Liver (tissue), 9 donors: ENCODE results near the gene CGB3. TPM values are rescaled to one million over a fixed set of nuclear protein-coding genes. Genes with fewer than 3 reads are reported as not detected.

Experiments used
- DNase-seq: peaks from one replicate; pipeline ENCODE4 v3.0.0-alpha.2; 2017; ENCODE audit warnings: low spot score
- H3K27ac ChIP-seq, 2 donors: one replicate each; pipeline ENCODE4 v1.7.0; 2013; ENCODE audit warnings: inconsistent platforms in 2 of 2, low read length in 2 of 2, control low read depth in 1 of 2, low read depth in 1 of 2, mild to moderate bottlenecking in 1 of 2
- H3K27me3 ChIP-seq, 4 donors: one replicate each; pipeline versions ENCODE4 v1.6.1 to v1.7.0; 2013; ENCODE audit warnings: low read length in 3 of 4, inconsistent platforms in 1 of 4, mild to moderate bottlenecking in 1 of 4, moderate library complexity in 1 of 4; ENCODE audit not compliant: control insufficient read depth in 4 of 4, insufficient read depth in 4 of 4
- H3K36me3 ChIP-seq, 4 donors: one replicate each; pipeline versions ENCODE4 v1.6.1 to v1.7.0; 2013; ENCODE audit warnings: low read length in 3 of 4, mild to moderate bottlenecking in 3 of 4, low read depth in 1 of 4, moderate library complexity in 1 of 4; ENCODE audit not compliant: control insufficient read depth in 4 of 4, insufficient read depth in 3 of 4
- H3K4me1 ChIP-seq, 4 donors: one replicate each; pipeline versions ENCODE4 v1.6.1 to v1.7.0; 2013; ENCODE audit warnings: low read length in 3 of 4, mild to moderate bottlenecking in 3 of 4, moderate library complexity in 1 of 4; ENCODE audit not compliant: control insufficient read depth in 4 of 4, insufficient read depth in 4 of 4
- H3K4me3 ChIP-seq, 3 donors: one replicate each; pipeline versions ENCODE4 v1.6.1 to v1.7.0; 2013; ENCODE audit warnings: low read length in 3 of 3, control low read depth in 1 of 3, low read depth in 1 of 3, mild to moderate bottlenecking in 1 of 3
- H3K9ac ChIP-seq, 2 donors: one replicate each; pipeline ENCODE4 v1.7.0; 2013; ENCODE audit warnings: low read length in 2 of 2, mild to moderate bottlenecking in 2 of 2, moderate library complexity in 2 of 2, control low read depth in 1 of 2, low read depth in 1 of 2
- H3K9me3 ChIP-seq, 4 donors: one replicate each; pipeline versions ENCODE4 v1.6.1 to v1.7.0; 2013; ENCODE audit warnings: low read length in 3 of 4; ENCODE audit not compliant: control insufficient read depth in 4 of 4
- EGR1 ChIP-seq, 2 donors: IDR thresholded peaks; 2 replicates each; pipeline ENCODE4 v1.6.1; 2016 to 2018; ENCODE audit warnings: antibody characterized with exemption in 2 of 2, low read depth in 2 of 2
- FOXA1 ChIP-seq: IDR thresholded peaks from 2 replicates; pipeline ENCODE4 v1.6.1; 2016; ENCODE audit warnings: antibody characterized with exemption
- FOXA2 ChIP-seq: IDR thresholded peaks from 2 replicates; pipeline ENCODE4 v1.6.1; 2016; ENCODE audit warnings: antibody characterized with exemption
- GABPA ChIP-seq, 2 donors: IDR thresholded peaks in 1 of 2; conservative IDR thresholded peaks in 1 of 2; 2 replicates each; pipeline ENCODE4 v1.6.1; 2016; ENCODE audit warnings: antibody characterized with exemption in 2 of 2, mild to moderate bottlenecking in 1 of 2, moderate library complexity in 1 of 2
- HNF4A ChIP-seq, 2 donors: conservative IDR thresholded peaks; 2 replicates each; pipeline ENCODE4 v1.6.1; 2016; ENCODE audit warnings: antibody characterized with exemption in 2 of 2, mild to moderate bottlenecking in 2 of 2
- HNF4G ChIP-seq: IDR thresholded peaks from 2 replicates; pipeline ENCODE4 v1.6.1; 2016; ENCODE audit warnings: antibody characterized with exemption
- JUND ChIP-seq, 2 donors: IDR thresholded peaks; 2 replicates each; pipeline ENCODE4 v1.6.1; 2016; ENCODE audit warnings: antibody characterized with exemption in 2 of 2
- NR2F2 ChIP-seq: IDR thresholded peaks from 2 replicates; pipeline ENCODE4 v1.6.1; 2016; ENCODE audit warnings: antibody characterized with exemption
- RAD21 ChIP-seq, 2 donors: IDR thresholded peaks; 2 replicates each; pipeline ENCODE4 v1.6.1; 2016; ENCODE audit warnings: antibody characterized with exemption in 2 of 2, mild to moderate bottlenecking in 2 of 2
- RXRA ChIP-seq, 2 donors: IDR thresholded peaks; 2 replicates each; pipeline ENCODE4 v1.6.1; 2017 to 2018; ENCODE audit warnings: antibody characterized with exemption in 2 of 2, mild to moderate bottlenecking in 1 of 2
- SP1 ChIP-seq: IDR thresholded peaks from 2 replicates; pipeline ENCODE4 v1.6.1; 2018; ENCODE audit warnings: antibody characterized with exemption, mild to moderate bottlenecking
- TAF1 ChIP-seq: conservative IDR thresholded peaks from 2 replicates; pipeline ENCODE4 v1.6.1; 2016; ENCODE audit warnings: antibody characterized with exemption, mild to moderate bottlenecking
- YY1 ChIP-seq: IDR thresholded peaks from 2 replicates; pipeline ENCODE4 v1.6.1; 2016; ENCODE audit warnings: antibody characterized with exemption, mild to moderate bottlenecking
- WGBS: extraction: QIAGEN DNeasy Blood & Tissue Kit; methylation state at CpG from one replicate; pipeline ENCODE4 v1.1.7; 2013; 5-methylcytosine and 5-hydroxymethylcytosine counted together
- polyA plus RNA-seq, 2 donors: library from polyadenylated mRNA; stranded (reverse) in 1 of 2; unstranded in 1 of 2; fragments of 200-250 nt in 1 of 2; fragments of >200 nt in 1 of 2; fragmentation: Nextera tagmentation in 1 of 2; extraction: Ambion mirVana in 1 of 2; gene quantifications; one replicate each; pipeline versions ENCODE4 v1.2.1 to v1.2.3, GENCODE V29; 2013 to 2015
- total RNA-seq, 2 donors: library from RNA; depleted of rRNA; stranded (reverse); fragments of >200 nt; gene quantifications; one replicate each; pipeline ENCODE4 v1.2.3, GENCODE V29; 2014
- TF ChIP-seq, protein P1 (sequence below): IDR thresholded peaks from 2 replicates; pipeline ENCODE4 v1.6.1; 2016; ENCODE audit warnings: antibody characterized with exemption
- TF ChIP-seq, protein P2 (sequence below): IDR thresholded peaks from 2 replicates; pipeline ENCODE4 v1.6.1; 2016; ENCODE audit warnings: antibody characterized with exemption
- TF ChIP-seq, protein P3 (sequence below): fragments of 150-350 bp; IDR thresholded peaks from 2 replicates; pipeline ENCODE4 v1.5.1; 2017; ENCODE audit warnings: improper control_type of control experiment, low read depth, low read length; ENCODE audit not compliant: missing input control
- TF ChIP-seq, protein P4 (sequence below): IDR thresholded peaks from 2 replicates; pipeline ENCODE4 v1.6.1; 2016; ENCODE audit warnings: antibody characterized with exemption, mild to moderate bottlenecking
- TF ChIP-seq, protein P5 (sequence below): IDR thresholded peaks from 2 replicates; pipeline ENCODE4 v1.6.1; 2016; ENCODE audit warnings: antibody characterized with exemption
- donor health status: healthy.
- donor health status: healthy.
- donor health status: healthy.
- donor health status: healthy.
- donor health status: healthy.

Gene CGB3
- total and polyA plus RNA-seq, 4 donors, result not detected

DNA sequence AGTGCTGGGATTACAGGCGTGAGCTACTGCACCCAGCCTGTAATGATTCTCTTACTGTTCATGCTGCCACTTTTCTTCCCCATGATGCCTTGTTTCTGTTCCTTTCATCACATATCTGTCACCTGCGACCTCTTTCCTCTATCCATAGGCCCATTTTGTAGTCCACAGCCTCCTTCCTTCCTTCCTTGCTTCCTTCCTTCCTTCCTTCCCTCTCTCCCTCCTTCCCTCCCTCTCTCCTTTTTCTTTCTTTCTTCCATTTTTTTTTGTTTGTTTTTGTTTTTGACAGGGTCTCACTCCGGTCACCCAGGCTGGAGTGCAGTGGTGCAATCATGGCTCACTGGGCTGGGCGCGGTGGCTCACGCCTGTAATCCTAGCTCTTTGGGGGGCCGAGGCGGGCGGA is 35.3 kb downstream of the CGB3 start (continued):
- TF ChIP-seq, protein P1, sequence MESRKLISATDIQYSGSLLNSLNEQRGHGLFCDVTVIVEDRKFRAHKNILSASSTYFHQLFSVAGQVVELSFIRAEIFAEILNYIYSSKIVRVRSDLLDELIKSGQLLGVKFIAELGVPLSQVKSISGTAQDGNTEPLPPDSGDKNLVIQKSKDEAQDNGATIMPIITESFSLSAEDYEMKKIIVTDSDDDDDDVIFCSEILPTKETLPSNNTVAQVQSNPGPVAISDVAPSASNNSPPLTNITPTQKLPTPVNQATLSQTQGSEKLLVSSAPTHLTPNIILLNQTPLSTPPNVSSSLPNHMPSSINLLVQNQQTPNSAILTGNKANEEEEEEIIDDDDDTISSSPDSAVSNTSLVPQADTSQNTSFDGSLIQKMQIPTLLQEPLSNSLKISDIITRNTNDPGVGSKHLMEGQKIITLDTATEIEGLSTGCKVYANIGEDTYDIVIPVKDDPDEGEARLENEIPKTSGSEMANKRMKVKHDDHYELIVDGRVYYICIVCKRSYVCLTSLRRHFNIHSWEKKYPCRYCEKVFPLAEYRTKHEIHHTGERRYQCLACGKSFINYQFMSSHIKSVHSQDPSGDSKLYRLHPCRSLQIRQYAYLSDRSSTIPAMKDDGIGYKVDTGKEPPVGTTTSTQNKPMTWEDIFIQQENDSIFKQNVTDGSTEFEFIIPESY, result no peak
- no peak for TF ChIP-seq TAF1

DNA sequence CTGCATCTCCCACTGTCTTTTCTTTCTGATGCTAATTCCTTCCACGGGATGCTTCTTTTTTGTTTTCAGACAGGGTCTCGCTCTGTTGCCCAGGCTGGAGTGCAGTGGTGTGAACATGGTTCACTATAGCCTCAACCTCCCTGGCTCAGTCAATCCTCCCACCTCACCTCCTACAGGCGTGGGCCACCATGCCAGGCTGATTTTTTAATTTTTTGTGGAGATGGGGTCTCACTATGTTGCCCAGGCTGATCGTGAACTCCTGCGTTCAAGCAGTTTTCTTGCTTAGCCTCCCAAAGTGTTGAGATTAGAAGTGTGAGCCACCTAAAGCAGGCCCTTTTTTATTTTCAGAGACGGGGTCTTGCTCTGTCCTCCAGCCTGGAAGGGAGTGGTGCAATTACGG is 35.8 kb downstream of the CGB3 start:
- peaks cover 9 to 21% (median 16%) of the 10 kb centered on the region in 4 donors for H3K4me1 ChIP-seq
- H3K27ac ChIP-seq, result no peak overlapping the region
- no peak for DNase-seq
- no peak for TF ChIP-seq RXRA (IDR thresholded peaks at IDR 0.05)
- no peak for TF ChIP-seq FOXA1
- TF ChIP-seq FOXA2, result no peak
- TF ChIP-seq HNF4A (conservative IDR thresholded peaks at IDR 0.05), result no peak
- TF ChIP-seq SP1, result no peak
- TF ChIP-seq, protein P2, sequence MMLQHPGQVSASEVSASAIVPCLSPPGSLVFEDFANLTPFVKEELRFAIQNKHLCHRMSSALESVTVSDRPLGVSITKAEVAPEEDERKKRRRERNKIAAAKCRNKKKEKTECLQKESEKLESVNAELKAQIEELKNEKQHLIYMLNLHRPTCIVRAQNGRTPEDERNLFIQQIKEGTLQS, result no peak
- TF ChIP-seq JUND (IDR thresholded peaks at IDR 0.05), result no peak
- TF ChIP-seq RAD21 (IDR thresholded peaks at IDR 0.05), result no peak
- TF ChIP-seq, protein P3, sequence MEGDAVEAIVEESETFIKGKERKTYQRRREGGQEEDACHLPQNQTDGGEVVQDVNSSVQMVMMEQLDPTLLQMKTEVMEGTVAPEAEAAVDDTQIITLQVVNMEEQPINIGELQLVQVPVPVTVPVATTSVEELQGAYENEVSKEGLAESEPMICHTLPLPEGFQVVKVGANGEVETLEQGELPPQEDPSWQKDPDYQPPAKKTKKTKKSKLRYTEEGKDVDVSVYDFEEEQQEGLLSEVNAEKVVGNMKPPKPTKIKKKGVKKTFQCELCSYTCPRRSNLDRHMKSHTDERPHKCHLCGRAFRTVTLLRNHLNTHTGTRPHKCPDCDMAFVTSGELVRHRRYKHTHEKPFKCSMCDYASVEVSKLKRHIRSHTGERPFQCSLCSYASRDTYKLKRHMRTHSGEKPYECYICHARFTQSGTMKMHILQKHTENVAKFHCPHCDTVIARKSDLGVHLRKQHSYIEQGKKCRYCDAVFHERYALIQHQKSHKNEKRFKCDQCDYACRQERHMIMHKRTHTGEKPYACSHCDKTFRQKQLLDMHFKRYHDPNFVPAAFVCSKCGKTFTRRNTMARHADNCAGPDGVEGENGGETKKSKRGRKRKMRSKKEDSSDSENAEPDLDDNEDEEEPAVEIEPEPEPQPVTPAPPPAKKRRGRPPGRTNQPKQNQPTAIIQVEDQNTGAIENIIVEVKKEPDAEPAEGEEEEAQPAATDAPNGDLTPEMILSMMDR, result no peak
- no peak for TF ChIP-seq YY1
- no peak for TF ChIP-seq HNF4G
- TF ChIP-seq NR2F2, result no peak
- peaks cover 6 to 22% (median 20%) of the 10 kb centered on the region in 4 donors for H3K36me3 ChIP-seq
- no peak overlapping the region for H3K4me3 ChIP-seq
- H3K9ac ChIP-seq, result no peak overlapping the region
- no peaks in the 10 kb centered on the region for H3K27me3 ChIP-seq
- WGBS, result 96% methylated on average over 7 of the region's 7 CpGs
- no peaks in the 10 kb centered on the region for H3K9me3 ChIP-seq

DNA sequence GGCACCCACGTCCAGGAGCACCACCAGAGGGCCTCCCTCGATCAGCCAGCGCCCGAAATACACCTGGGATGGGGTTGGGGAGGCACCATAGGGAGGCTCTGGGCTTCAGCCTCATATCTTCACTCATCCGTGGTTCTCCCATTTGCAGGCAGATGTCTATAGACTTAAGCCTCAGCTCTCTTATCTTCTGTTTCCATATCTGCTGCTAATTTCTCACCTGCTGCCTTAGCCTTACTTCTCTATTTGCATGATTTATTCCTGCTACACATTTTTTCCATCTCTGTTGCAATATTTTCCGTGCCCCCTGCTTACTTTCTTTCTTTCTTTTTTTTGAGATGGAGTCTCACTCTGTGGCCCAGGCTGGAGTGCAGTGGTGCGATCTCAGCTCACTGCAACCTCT is 36.8 kb downstream of the CGB3 start:
- H3K9me3 ChIP-seq, result no peaks in the 10 kb centered on the region
- peaks cover 9 to 18% (median 15%) of the 10 kb centered on the region in 4 donors for H3K4me1 ChIP-seq
- 94% methylated on average over 7 of the region's 7 CpGs for WGBS
- no peak overlapping the region for H3K4me3 ChIP-seq
- no peak for DNase-seq
- H3K9ac ChIP-seq, result no peak overlapping the region
- H3K27me3 ChIP-seq, result no peaks in the 10 kb centered on the region
- H3K27ac ChIP-seq, result no peak overlapping the region
- H3K36me3 ChIP-seq, result peaks cover 6 to 26% (median 25%) of the 10 kb centered on the region in 4 donors
- TF ChIP-seq TAF1 (no peak), NR2F2 (no peak), YY1 (no peak), HNF4A (conservative IDR thresholded peaks at IDR 0.05) (no peak), FOXA1 (no peak), GABPA (IDR thresholded peaks at IDR 0.05 in 1 of 2, conservative IDR thresholded peaks at IDR 0.05 in 1 of 2) (no peak), HNF4G (no peak), JUND (IDR thresholded peaks at IDR 0.05) (no peak), EGR1 (IDR thresholded peaks at IDR 0.05; ENCODE audit: low read depth in 2 of 2) (no peak), RXRA (IDR thresholded peaks at IDR 0.05) (no peak), FOXA2 (no peak), RAD21 (IDR thresholded peaks at IDR 0.05) (no peak)
- TF ChIP-seq, protein P4, sequence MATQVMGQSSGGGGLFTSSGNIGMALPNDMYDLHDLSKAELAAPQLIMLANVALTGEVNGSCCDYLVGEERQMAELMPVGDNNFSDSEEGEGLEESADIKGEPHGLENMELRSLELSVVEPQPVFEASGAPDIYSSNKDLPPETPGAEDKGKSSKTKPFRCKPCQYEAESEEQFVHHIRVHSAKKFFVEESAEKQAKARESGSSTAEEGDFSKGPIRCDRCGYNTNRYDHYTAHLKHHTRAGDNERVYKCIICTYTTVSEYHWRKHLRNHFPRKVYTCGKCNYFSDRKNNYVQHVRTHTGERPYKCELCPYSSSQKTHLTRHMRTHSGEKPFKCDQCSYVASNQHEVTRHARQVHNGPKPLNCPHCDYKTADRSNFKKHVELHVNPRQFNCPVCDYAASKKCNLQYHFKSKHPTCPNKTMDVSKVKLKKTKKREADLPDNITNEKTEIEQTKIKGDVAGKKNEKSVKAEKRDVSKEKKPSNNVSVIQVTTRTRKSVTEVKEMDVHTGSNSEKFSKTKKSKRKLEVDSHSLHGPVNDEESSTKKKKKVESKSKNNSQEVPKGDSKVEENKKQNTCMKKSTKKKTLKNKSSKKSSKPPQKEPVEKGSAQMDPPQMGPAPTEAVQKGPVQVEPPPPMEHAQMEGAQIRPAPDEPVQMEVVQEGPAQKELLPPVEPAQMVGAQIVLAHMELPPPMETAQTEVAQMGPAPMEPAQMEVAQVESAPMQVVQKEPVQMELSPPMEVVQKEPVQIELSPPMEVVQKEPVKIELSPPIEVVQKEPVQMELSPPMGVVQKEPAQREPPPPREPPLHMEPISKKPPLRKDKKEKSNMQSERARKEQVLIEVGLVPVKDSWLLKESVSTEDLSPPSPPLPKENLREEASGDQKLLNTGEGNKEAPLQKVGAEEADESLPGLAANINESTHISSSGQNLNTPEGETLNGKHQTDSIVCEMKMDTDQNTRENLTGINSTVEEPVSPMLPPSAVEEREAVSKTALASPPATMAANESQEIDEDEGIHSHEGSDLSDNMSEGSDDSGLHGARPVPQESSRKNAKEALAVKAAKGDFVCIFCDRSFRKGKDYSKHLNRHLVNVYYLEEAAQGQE, result no peak
- TF ChIP-seq, protein P5, sequence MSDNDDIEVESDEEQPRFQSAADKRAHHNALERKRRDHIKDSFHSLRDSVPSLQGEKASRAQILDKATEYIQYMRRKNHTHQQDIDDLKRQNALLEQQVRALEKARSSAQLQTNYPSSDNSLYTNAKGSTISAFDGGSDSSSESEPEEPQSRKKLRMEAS, result no peak
- TF ChIP-seq, protein P2, result no peak
- TF ChIP-seq, protein P3, result no peak
